CD4-positive, alpha-beta T cell (primary cell): ENCODE results near the gene GLRA2. TPM values are rescaled to one million over a fixed set of nuclear protein-coding genes. Genes with fewer than 3 reads are reported as not detected.

Experiments used
- ATAC-seq: fragments of 200-7000 bp; cut with Tn5 transposase; one replicate; pipeline ENCODE4 v1.10.0; 2022; ENCODE audit warnings: mild to moderate bottlenecking; ENCODE audit not compliant: poor library complexity
- CTCF ChIA-PET: fragments of 350-600 bp; sonication (Branson Sonifier 250); formaldehyde crosslinking; loops from one replicate; lab custom pipeline; 2021; ENCODE audit warnings: antibody characterized with exemption, inconsistent platforms; lab: Charles Lee
- POLR2A ChIA-PET: fragments of 350-600 bp; sonication (Branson Sonifier 250); formaldehyde crosslinking; loops from one replicate; lab custom pipeline; 2021; ENCODE audit warnings: antibody characterized with exemption, inconsistent platforms; lab: Charles Lee
- DNase-seq, 14 experiments: peaks; one replicate each; pipeline ENCODE4 v3.0.0-alpha.2; 2013 to 2020; ENCODE audit warnings: mixed read lengths in 2 of 14
- H3K27ac ChIP-seq, 2 donors: one replicate each; pipeline versions ENCODE4 v1.5.1 to v1.7.0; 2013; ENCODE audit warnings: low read length in 2 of 2, low read depth in 1 of 2, mild to moderate bottlenecking in 1 of 2
- H3K27me3 ChIP-seq, 2 experiments: 1 replicate in 1 of 2; 2 replicates in 1 of 2; pipeline versions ENCODE4 v1.6.1 to v1.7.0; 2013; ENCODE audit warnings: low read length in 2 of 2, control low read depth in 1 of 2, mild to moderate bottlenecking in 1 of 2, moderate library complexity in 1 of 2; ENCODE audit not compliant: insufficient read depth in 2 of 2, control insufficient read depth in 1 of 2
- H3K36me3 ChIP-seq: one replicate; pipeline ENCODE4 v1.6.1; 2013; ENCODE audit warnings: low read length, control low read depth; ENCODE audit not compliant: insufficient read depth
- H3K4me1 ChIP-seq: one replicate; pipeline ENCODE4 v1.6.1; 2013; ENCODE audit warnings: low read length, control low read depth; ENCODE audit not compliant: insufficient read depth
- H3K4me3 ChIP-seq: one replicate; pipeline ENCODE4 v1.5.1; 2013; ENCODE audit warnings: mild to moderate bottlenecking, low read length, moderate library complexity
- H3K9me3 ChIP-seq, 2 experiments: 1 replicate in 1 of 2; 2 replicates in 1 of 2; pipeline versions ENCODE4 v1.6.1 to v1.7.0; 2013; ENCODE audit warnings: low read length in 2 of 2, mild to moderate bottlenecking in 2 of 2, control low read depth in 1 of 2, moderate library complexity in 1 of 2; ENCODE audit not compliant: control insufficient read depth in 1 of 2, insufficient read depth in 1 of 2
- H3K27ac Mint-ChIP-seq: one replicate; pipeline ENCODE4 v1.8.0; 2020; ENCODE audit warnings: mixed read lengths
- H3K27me3 Mint-ChIP-seq: one replicate; pipeline ENCODE4 v1.8.0; 2021; ENCODE audit warnings: mixed read lengths
- H3K36me3 Mint-ChIP-seq: one replicate; pipeline ENCODE4 v1.8.0; 2021; ENCODE audit warnings: low read depth, mixed read lengths
- H3K4me1 Mint-ChIP-seq: one replicate; pipeline ENCODE4 v1.8.0; 2021; ENCODE audit warnings: low read depth, mixed read lengths
- H3K4me3 Mint-ChIP-seq: one replicate; pipeline ENCODE4 v1.8.0; 2020; ENCODE audit warnings: mild to moderate bottlenecking, mixed read lengths
- H3K9me3 Mint-ChIP-seq: one replicate; pipeline ENCODE4 v1.8.0; 2020; ENCODE audit warnings: mixed read lengths
- intact Hi-C, 2 experiments: fragments of 100-400 bp; cut with DNase I in 1 of 2; cut with micrococcal nuclease in 1 of 2; formaldehyde crosslinking; loops; one replicate each; pipeline versions ENCODE4 v1.15.1 to v1.9.0; 2023 to 2025; cut with DNase I, micrococcal nuclease
- total RNA-seq, 174 experiments: library from RNA in 2 of 174; stranded (reverse) in 2 of 174; gene quantifications; one replicate each; pipeline ENCODE4 v1.2.3 and lab custom pipeline; 2021 to 2026
- TF ChIP-seq, protein P1 (sequence below): fragments of 200-600 bp; IDR thresholded peaks from one replicate; pipeline ENCODE4 v1.8.0; 2022; ENCODE audit warnings: antibody characterized with exemption, mild to moderate bottlenecking

Gene GLRA2
- total RNA-seq, 2 experiments from 2014 or later = not detected

DNA sequence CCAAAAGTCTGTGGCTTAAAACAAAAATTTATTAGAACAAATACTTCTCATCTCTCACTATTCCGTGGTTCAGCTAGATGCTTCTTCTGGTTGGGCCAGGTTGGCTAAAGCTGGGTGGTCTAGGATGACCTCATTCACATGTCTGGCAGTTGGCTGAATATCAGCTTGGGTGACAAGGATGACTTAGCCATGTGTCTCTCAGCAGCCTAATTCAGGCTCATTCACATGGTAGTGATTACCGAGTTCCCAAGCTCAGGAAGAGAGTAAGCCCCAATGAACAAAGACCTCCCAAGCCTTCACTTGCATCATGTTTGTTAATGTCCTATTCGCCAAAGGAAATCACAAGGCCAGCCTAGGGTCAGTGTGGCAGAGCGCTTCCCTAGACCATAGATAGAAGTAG lies 224.1 kb downstream of the GLRA2 start:
- Histone ChIP-seq H3K27me3 (no peaks in the 10 kb centered on the region), H3K9me3 (peaks cover 0 to 3% of the 10 kb centered on the region in 2 experiments), H3K27ac (no peak overlapping the region), H3K4me1 (no peaks in the 10 kb centered on the region), H3K36me3 (no peaks in the 10 kb centered on the region), H3K4me3 (no peak overlapping the region)
- TF ChIP-seq, protein P1, sequence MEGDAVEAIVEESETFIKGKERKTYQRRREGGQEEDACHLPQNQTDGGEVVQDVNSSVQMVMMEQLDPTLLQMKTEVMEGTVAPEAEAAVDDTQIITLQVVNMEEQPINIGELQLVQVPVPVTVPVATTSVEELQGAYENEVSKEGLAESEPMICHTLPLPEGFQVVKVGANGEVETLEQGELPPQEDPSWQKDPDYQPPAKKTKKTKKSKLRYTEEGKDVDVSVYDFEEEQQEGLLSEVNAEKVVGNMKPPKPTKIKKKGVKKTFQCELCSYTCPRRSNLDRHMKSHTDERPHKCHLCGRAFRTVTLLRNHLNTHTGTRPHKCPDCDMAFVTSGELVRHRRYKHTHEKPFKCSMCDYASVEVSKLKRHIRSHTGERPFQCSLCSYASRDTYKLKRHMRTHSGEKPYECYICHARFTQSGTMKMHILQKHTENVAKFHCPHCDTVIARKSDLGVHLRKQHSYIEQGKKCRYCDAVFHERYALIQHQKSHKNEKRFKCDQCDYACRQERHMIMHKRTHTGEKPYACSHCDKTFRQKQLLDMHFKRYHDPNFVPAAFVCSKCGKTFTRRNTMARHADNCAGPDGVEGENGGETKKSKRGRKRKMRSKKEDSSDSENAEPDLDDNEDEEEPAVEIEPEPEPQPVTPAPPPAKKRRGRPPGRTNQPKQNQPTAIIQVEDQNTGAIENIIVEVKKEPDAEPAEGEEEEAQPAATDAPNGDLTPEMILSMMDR = no peak
- intact Hi-C loops = no loop called here
- Mint-ChIP-seq H3K27me3 (no peaks in the 10 kb centered on the region), H3K9me3 (no peaks in the 10 kb centered on the region), H3K36me3 (no peaks in the 10 kb centered on the region), H3K4me1 (no peaks in the 10 kb centered on the region), H3K4me3 (no peak overlapping the region), H3K27ac (no peak overlapping the region)
- POLR2A ChIA-PET = no interaction called here
- CTCF ChIA-PET = no interaction called here
- DNase-seq (no peak), ATAC-seq (no peak)

- POLR2A ChIA-PET = no interaction called here
- DNase-seq (no peak), ATAC-seq (no peak)
- Mint-ChIP-seq H3K27ac (no peak overlapping the region), H3K27me3 (no peaks in the 10 kb centered on the region), H3K4me1 (no peaks in the 10 kb centered on the region), H3K4me3 (no peak overlapping the region), H3K9me3 (no peaks in the 10 kb centered on the region), H3K36me3 (no peaks in the 10 kb centered on the region)
- H3K9me3 ChIP-seq = peaks cover 0 to 3% of the 10 kb centered on the region in 2 experiments
- H3K27ac ChIP-seq = no peak overlapping the region
- no peak overlapping the region for H3K4me3 ChIP-seq
- TF ChIP-seq, protein P1 = no peak
- no peaks in the 10 kb centered on the region for H3K4me1 ChIP-seq
- intact Hi-C loops = no loop called here
- H3K36me3 ChIP-seq = no peaks in the 10 kb centered on the region
- CTCF ChIA-PET = no interaction called here
- no peaks in the 10 kb centered on the region for H3K27me3 ChIP-seq
These were observed 228.7 kb downstream of the GLRA2 start for GRCh38 chrX:14758029-14758491.

- POLR2A ChIA-PET = no interaction called here
These were observed 246.1 kb downstream of the GLRA2 start for GRCh38 chrX:14775416-14775815.

More at GRCh38 chrX:14775416-14775815, 246.1 kb downstream of the GLRA2 start:
- TF ChIP-seq, protein P1 = no peak
- Histone ChIP-seq H3K9me3 (no peaks in the 10 kb centered on the region), H3K27me3 (no peaks in the 10 kb centered on the region), H3K4me1 (no peaks in the 10 kb centered on the region), H3K4me3 (no peak overlapping the region), H3K36me3 (no peaks in the 10 kb centered on the region), H3K27ac (no peak overlapping the region)
- H3K9me3 Mint-ChIP-seq = no peaks in the 10 kb centered on the region
- H3K36me3 Mint-ChIP-seq = no peaks in the 10 kb centered on the region
- intact Hi-C loops = no loop called here
- H3K27ac Mint-ChIP-seq = no peak overlapping the region
- ATAC-seq (no peak), DNase-seq (no peak)
- CTCF ChIA-PET = no interaction called here
- no peaks in the 10 kb centered on the region for H3K27me3 Mint-ChIP-seq
- no peak overlapping the region for H3K4me3 Mint-ChIP-seq
- H3K4me1 Mint-ChIP-seq = no peaks in the 10 kb centered on the region
